GM12865 (cell line): ENCODE measurements around the gene EMX1.

Experiments
- DNase-seq: peaks from one replicate; pipeline ENCODE4 v3.0.0; 2010; ENCODE audit warnings: low read depth
- H3K4me3 ChIP-seq: 2 replicates; pipeline ENCODE4 v1.5.1; 2011; ENCODE audit warnings: mild to moderate bottlenecking, low read depth, low read length, control low read depth
- CTCF ChIP-seq: IDR thresholded peaks from 2 replicates; pipeline ENCODE4 v1.5.1; 2011; ENCODE audit warnings: low read length, control low read depth, low read depth, inconsistent platforms; ENCODE audit not compliant: insufficient read depth; ENCODE audit errors: missing control alignments

The EMX1 gene

GRCh38 chr2:72959554-72959953, 42.2 kb downstream of the EMX1 start:
- H3K4me3 ChIP-seq = no peak overlapping the region
- no peak for DNase-seq
- no peak for TF ChIP-seq CTCF

- no peak for TF ChIP-seq CTCF
- no peak overlapping the region for H3K4me3 ChIP-seq
- DNase-seq = no peak
Observed at GRCh38 chr2:72959995-72960981, 43.0 kb downstream of the EMX1 start.

GRCh38 chr2:72961036-72961720, 43.9 kb downstream of the EMX1 start:
- no peak for DNase-seq
- H3K4me3 ChIP-seq = no peak overlapping the region
- no peak for TF ChIP-seq CTCF

GRCh38 chr2:72961853-72962468, 44.6 kb downstream of the EMX1 start:
- no peak for DNase-seq
- H3K4me3 ChIP-seq = no peak overlapping the region
- no peak for TF ChIP-seq CTCF

GRCh38 chr2:72962911-72963310, 45.6 kb downstream of the EMX1 start:
- TF ChIP-seq CTCF = no peak
- DNase-seq = no peak
- H3K4me3 ChIP-seq = no peak overlapping the region

- TF ChIP-seq CTCF = no peak
- DNase-seq = no peak
- no peak overlapping the region for H3K4me3 ChIP-seq
Observed at GRCh38 chr2:72963423-72964145, 46.3 kb downstream of the EMX1 start.
